CD14-positive monocyte (primary cell): ENCODE data around the gene AMBRA1. TPM values are rescaled to one million over a fixed set of nuclear protein-coding genes. Genes with fewer than 3 reads are reported as not detected.

Source experiments
- DNase-seq, 3 donors: peaks; one replicate each; pipeline ENCODE4 v3.0.0-alpha.2; 2011 to 2022
- H2AFZ ChIP-seq: 2 replicates; pipeline ENCODE4 v1.6.0; 2012; ENCODE audit warnings: mild to moderate bottlenecking, low read depth, low read length, inconsistent platforms; ENCODE audit not compliant: insufficient read depth, poor library complexity, severe bottlenecking
- H3K27ac ChIP-seq, 2 donors: 1 replicate in 1 of 2; 2 replicates in 1 of 2; pipeline ENCODE4 v1.5.1; 2012 to 2013; ENCODE audit warnings: low read length in 2 of 2, control low read depth in 1 of 2, inconsistent platforms in 1 of 2, low read depth in 1 of 2, mild to moderate bottlenecking in 1 of 2
- H3K27me3 ChIP-seq, 2 donors: one replicate each; pipeline versions ENCODE4 v1.6.0 to v1.6.1; 2011 to 2013; ENCODE audit warnings: low read length in 2 of 2; ENCODE audit not compliant: control insufficient read depth in 2 of 2, insufficient read depth in 2 of 2
- H3K36me3 ChIP-seq, 2 donors: replicated peaks in 1 of 2; 1 replicate in 1 of 2; 2 replicates in 1 of 2; pipeline versions ENCODE4 v1.5.1 to v1.6.1; 2012 to 2013; ENCODE audit warnings: low read length in 2 of 2, control low read depth in 1 of 2, inconsistent platforms in 1 of 2, mild to moderate bottlenecking in 1 of 2; ENCODE audit not compliant: insufficient read depth in 2 of 2, control insufficient read depth in 1 of 2
- H3K4me1 ChIP-seq, 2 donors: 1 replicate in 1 of 2; 2 replicates in 1 of 2; pipeline versions ENCODE4 v1.5.1 to v1.6.1; 2012 to 2013; ENCODE audit warnings: low read length in 2 of 2, control low read depth in 1 of 2, inconsistent platforms in 1 of 2, mild to moderate bottlenecking in 1 of 2, moderate library complexity in 1 of 2; ENCODE audit not compliant: insufficient read depth in 2 of 2, control insufficient read depth in 1 of 2
- H3K4me2 ChIP-seq: replicated peaks from 2 replicates; pipeline ENCODE3; 2012; ENCODE audit warnings: low read length, moderate library complexity, mild to moderate bottlenecking; ENCODE audit not compliant: poor library complexity, severe bottlenecking; ENCODE audit errors: extremely low read depth
- H3K4me3 ChIP-seq, 3 experiments: fragments of 200-600 bp in 1 of 3; sonication (generic) in 1 of 3; replicated peaks in 1 of 3; 1 replicate in 2 of 3; 2 replicates in 1 of 3; pipeline ENCODE4 v1.5.1; 2011 to 2013; ENCODE audit warnings: low read length in 3 of 3, mild to moderate bottlenecking in 3 of 3, control low read depth in 2 of 3, low read depth in 2 of 3, inconsistent platforms in 1 of 3, moderate library complexity in 1 of 3
- H3K79me2 ChIP-seq: 2 replicates; pipeline ENCODE4 v1.6.0; 2012; ENCODE audit warnings: mild to moderate bottlenecking, control low read depth, inconsistent platforms, low read length, moderate library complexity; ENCODE audit not compliant: insufficient read depth
- H3K9ac ChIP-seq: 2 replicates; pipeline ENCODE4 v1.6.0; 2017; ENCODE audit warnings: low read length, mild to moderate bottlenecking; ENCODE audit not compliant: insufficient read depth, poor library complexity, severe bottlenecking
- H3K9me3 ChIP-seq, 2 donors: replicated peaks in 1 of 2; 1 replicate in 1 of 2; 2 replicates in 1 of 2; pipeline versions ENCODE4 v1.5.1 to v1.6.1; 2012 to 2013; ENCODE audit warnings: low read length in 2 of 2, control low read depth in 1 of 2; ENCODE audit not compliant: control insufficient read depth in 1 of 2, insufficient read depth in 1 of 2
- H4K20me1 ChIP-seq: 2 replicates; pipeline ENCODE4 v1.6.0; 2012; ENCODE audit warnings: mild to moderate bottlenecking, low read length, control low read depth, moderate library complexity; ENCODE audit not compliant: insufficient read depth
- H3K27ac Mint-ChIP-seq, 7 donors: one replicate each; pipeline ENCODE4 v1.8.0; 2020; ENCODE audit warnings: mild to moderate bottlenecking in 7 of 7, mixed read lengths in 7 of 7, moderate library complexity in 6 of 7, inconsistent platforms in 2 of 7
- H3K27me3 Mint-ChIP-seq, 3 donors: one replicate each; pipeline ENCODE4 v1.8.0; 2021 to 2022; ENCODE audit warnings: low read depth in 3 of 3, mild to moderate bottlenecking in 3 of 3, mixed read lengths in 3 of 3, moderate library complexity in 3 of 3, inconsistent platforms in 1 of 3
- H3K36me3 Mint-ChIP-seq, 2 donors: one replicate each; pipeline ENCODE4 v1.8.0; 2020; ENCODE audit warnings: mixed read lengths in 2 of 2, inconsistent platforms in 1 of 2, mild to moderate bottlenecking in 1 of 2
- H3K4me1 Mint-ChIP-seq: one replicate; pipeline ENCODE4 v1.8.0; 2020; ENCODE audit warnings: mild to moderate bottlenecking, mixed read lengths
- H3K4me3 Mint-ChIP-seq, 2 donors: one replicate each; pipeline ENCODE4 v1.8.0; 2020; ENCODE audit warnings: mild to moderate bottlenecking in 2 of 2, mixed read lengths in 2 of 2, moderate library complexity in 1 of 2
- H3K9me3 Mint-ChIP-seq, 7 donors: one replicate each; pipeline ENCODE4 v1.8.0; 2020 to 2022; ENCODE audit warnings: mixed read lengths in 7 of 7, mild to moderate bottlenecking in 6 of 7, moderate library complexity in 6 of 7, inconsistent platforms in 2 of 7
- CTCF ChIP-seq: fragments of 200-600 bp; IDR thresholded peaks from one replicate; pipeline ENCODE4 v1.8.0; 2022; ENCODE audit warnings: antibody characterized with exemption, mild to moderate bottlenecking
- WGBS: methylation state at CpG from one replicate; pipeline ENCODE4 v1.1.5; 2013; ENCODE audit warnings: missing lambda C conversion rate; ENCODE audit not compliant: insufficient coverage; 5-methylcytosine and 5-hydroxymethylcytosine counted together
- intact Hi-C, 2 donors: fragments of 100-400 bp; cut with micrococcal nuclease; formaldehyde crosslinking; loops; one replicate each; pipeline versions ENCODE4 v1.15.0 to v1.15.1; 2023
- polyA plus RNA-seq, 3 donors: library from polyadenylated mRNA; depleted of rRNA in 1 of 3; unstranded in 2 of 3; stranded (reverse) in 1 of 3; fragments of 300-500 nt in 2 of 3; fragments of >200 nt in 1 of 3; fragmentation: Illumina TruSeq in 2 of 3; gene quantifications; 1 replicate in 2 of 3; 2 replicates in 1 of 3; pipeline ENCODE4 v1.2.3, GENCODE V29; 2012 to 2021

The AMBRA1 gene
- polyA plus RNA-seq, 3 donors = 2.1 to 6.1 (median 3.8) TPM

- peaks cover 53 to 73% of the 10 kb centered on the region in 2 donors for H3K36me3 Mint-ChIP-seq
- no CpG with 5 or more reads among the region's 2 CpGs for WGBS
- no peak overlapping the region for H3K4me2 ChIP-seq
- DNase-seq = no peak
- TF ChIP-seq CTCF = no peak
- H3K27me3 ChIP-seq = no peaks in the 10 kb centered on the region
- intact Hi-C loops = no loop called here
- H3K27ac ChIP-seq = no peak overlapping the region
- peaks cover 55 to 82% of the 10 kb centered on the region in 2 donors for H3K36me3 ChIP-seq
- H3K79me2 ChIP-seq = peaks cover 34% of the 10 kb centered on the region
- H3K9ac ChIP-seq = no peak overlapping the region
- no peak overlapping the region for H2AFZ ChIP-seq
- H3K9me3 ChIP-seq = no peaks in the 10 kb centered on the region
- no peaks in the 10 kb centered on the region for H3K4me1 ChIP-seq
- no peaks in the 10 kb centered on the region for H3K4me1 Mint-ChIP-seq
- no peak overlapping the region for H3K4me3 Mint-ChIP-seq
- H3K27me3 Mint-ChIP-seq = no peaks in the 10 kb centered on the region
- no peak overlapping the region for H3K4me3 ChIP-seq
- no peaks in the 10 kb centered on the region for H3K9me3 Mint-ChIP-seq
- peak overlapping the region in 1 of 7 donors; percentile 30 for H3K27ac Mint-ChIP-seq
- H4K20me1 ChIP-seq = peaks cover 45% of the 10 kb centered on the region
Measured at GRCh38 chr11:46631676-46632075, 37.9 kb upstream of the AMBRA1 start.

GRCh38 chr11:46630237-46630636 is 36.4 kb upstream of the AMBRA1 start:
- Mint-ChIP-seq H3K4me3 (no peak overlapping the region), H3K27ac (no peak overlapping the region), H3K9me3 (peaks cover 0 to 1% (median 0%) of the 10 kb centered on the region in 7 donors), H3K27me3 (no peaks in the 10 kb centered on the region), H3K4me1 (no peaks in the 10 kb centered on the region), H3K36me3 (peaks cover 48 to 76% of the 10 kb centered on the region in 2 donors)
- no peak for TF ChIP-seq CTCF
- no peak overlapping the region for H3K4me2 ChIP-seq
- intact Hi-C loops = no loop called here
- no peak for DNase-seq
- H3K9me3 ChIP-seq = no peaks in the 10 kb centered on the region
- no peak overlapping the region for H3K9ac ChIP-seq
- no CpG with 5 or more reads among the region's 1 CpG for WGBS
- no peak overlapping the region for H3K27ac ChIP-seq
- peaks cover 39% of the 10 kb centered on the region for H3K79me2 ChIP-seq
- H3K4me1 ChIP-seq = no peaks in the 10 kb centered on the region
- no peak overlapping the region for H3K4me3 ChIP-seq
- no peaks in the 10 kb centered on the region for H3K27me3 ChIP-seq
- H3K36me3 ChIP-seq = peaks cover 66 to 84% of the 10 kb centered on the region in 2 donors
- H4K20me1 ChIP-seq = peaks cover 53% of the 10 kb centered on the region
- no peak overlapping the region for H2AFZ ChIP-seq
